AG10803 (cell line): ENCODE results near the gene FHIT.
A peak's percentile ranks its signal among the peaks of the same experiment; 100 is the strongest.

Experiments used
- DNase-seq: peaks from one replicate; pipeline ENCODE4 v3.0.0; 2010; ENCODE audit warnings: low read depth
- H3K4me3 ChIP-seq: 2 replicates; pipeline ENCODE4 v1.5.1; 2011; ENCODE audit warnings: mild to moderate bottlenecking, low read length, control low read depth
- TF ChIP-seq, protein P1 (sequence below): conservative IDR thresholded peaks from 2 replicates; pipeline ENCODE4 v1.5.1; 2011; ENCODE audit warnings: mild to moderate bottlenecking, low read length, control low read depth, inconsistent platforms

The FHIT gene

DNA sequence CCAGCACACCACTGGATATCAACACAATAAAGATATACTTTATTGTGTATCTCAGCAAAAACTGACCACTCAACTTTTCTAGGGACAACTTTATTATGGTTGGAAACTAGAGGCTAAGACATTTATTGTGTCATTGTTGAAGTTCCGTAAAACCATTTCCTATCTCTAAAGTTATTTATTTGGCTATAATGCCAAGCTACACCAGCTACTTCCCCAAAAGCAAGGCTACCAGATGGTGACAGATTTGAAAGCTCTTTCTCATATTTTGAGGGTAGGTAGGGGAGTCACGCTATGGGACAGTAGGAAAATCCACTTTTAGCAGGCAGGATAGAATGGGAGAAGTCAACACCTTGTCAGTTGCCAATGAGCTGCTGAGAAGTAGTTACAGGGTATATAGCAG lies 1366.8 kb downstream of the FHIT start:
- no peak overlapping the region for H3K4me3 ChIP-seq
- TF ChIP-seq, protein P1, sequence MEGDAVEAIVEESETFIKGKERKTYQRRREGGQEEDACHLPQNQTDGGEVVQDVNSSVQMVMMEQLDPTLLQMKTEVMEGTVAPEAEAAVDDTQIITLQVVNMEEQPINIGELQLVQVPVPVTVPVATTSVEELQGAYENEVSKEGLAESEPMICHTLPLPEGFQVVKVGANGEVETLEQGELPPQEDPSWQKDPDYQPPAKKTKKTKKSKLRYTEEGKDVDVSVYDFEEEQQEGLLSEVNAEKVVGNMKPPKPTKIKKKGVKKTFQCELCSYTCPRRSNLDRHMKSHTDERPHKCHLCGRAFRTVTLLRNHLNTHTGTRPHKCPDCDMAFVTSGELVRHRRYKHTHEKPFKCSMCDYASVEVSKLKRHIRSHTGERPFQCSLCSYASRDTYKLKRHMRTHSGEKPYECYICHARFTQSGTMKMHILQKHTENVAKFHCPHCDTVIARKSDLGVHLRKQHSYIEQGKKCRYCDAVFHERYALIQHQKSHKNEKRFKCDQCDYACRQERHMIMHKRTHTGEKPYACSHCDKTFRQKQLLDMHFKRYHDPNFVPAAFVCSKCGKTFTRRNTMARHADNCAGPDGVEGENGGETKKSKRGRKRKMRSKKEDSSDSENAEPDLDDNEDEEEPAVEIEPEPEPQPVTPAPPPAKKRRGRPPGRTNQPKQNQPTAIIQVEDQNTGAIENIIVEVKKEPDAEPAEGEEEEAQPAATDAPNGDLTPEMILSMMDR, result no peak
- DNase-seq, result no peak

GRCh38 chr3:59882746-59883145 lies 1368.5 kb downstream of the FHIT start:
- no peak overlapping the region for H3K4me3 ChIP-seq
- no peak for DNase-seq
- TF ChIP-seq, protein P1, result no peak

GRCh38 chr3:59880717-59881116 lies 1370.5 kb downstream of the FHIT start:
- DNase-seq, result no peak
- TF ChIP-seq, protein P1, result no peak
- no peak overlapping the region for H3K4me3 ChIP-seq

DNA sequence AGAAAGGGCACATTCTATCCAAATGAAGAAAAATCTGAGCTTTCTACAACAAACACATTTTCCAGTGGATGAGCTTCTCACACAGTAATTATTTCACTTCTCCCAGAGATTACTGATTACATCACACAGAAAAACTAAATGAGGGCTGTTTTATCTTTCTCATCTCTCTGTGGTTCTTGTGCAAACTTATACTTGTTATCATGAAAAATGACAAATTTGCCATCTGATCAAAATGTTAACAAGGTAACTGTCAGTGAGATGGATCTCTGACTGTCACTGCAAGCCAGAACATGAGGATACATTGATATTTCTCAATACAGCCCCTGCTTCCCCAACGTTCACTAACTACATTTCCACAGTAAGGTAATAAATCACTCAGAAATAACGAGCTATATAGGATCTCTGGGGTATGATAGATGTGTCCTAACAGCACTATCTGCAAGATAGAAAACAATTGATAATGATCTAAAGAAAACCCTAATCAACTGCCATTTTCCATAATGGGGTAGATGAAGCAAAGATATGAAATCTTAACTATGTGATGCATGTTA lies 1372.1 kb downstream of the FHIT start:
- no peak overlapping the region for H3K4me3 ChIP-seq
- no peak for DNase-seq
- TF ChIP-seq, protein P1, result no peak

- H3K4me3 ChIP-seq, result no peak overlapping the region
Measured at GRCh38 chr3:59878038-59878427, 1373.2 kb downstream of the FHIT start.

DNA sequence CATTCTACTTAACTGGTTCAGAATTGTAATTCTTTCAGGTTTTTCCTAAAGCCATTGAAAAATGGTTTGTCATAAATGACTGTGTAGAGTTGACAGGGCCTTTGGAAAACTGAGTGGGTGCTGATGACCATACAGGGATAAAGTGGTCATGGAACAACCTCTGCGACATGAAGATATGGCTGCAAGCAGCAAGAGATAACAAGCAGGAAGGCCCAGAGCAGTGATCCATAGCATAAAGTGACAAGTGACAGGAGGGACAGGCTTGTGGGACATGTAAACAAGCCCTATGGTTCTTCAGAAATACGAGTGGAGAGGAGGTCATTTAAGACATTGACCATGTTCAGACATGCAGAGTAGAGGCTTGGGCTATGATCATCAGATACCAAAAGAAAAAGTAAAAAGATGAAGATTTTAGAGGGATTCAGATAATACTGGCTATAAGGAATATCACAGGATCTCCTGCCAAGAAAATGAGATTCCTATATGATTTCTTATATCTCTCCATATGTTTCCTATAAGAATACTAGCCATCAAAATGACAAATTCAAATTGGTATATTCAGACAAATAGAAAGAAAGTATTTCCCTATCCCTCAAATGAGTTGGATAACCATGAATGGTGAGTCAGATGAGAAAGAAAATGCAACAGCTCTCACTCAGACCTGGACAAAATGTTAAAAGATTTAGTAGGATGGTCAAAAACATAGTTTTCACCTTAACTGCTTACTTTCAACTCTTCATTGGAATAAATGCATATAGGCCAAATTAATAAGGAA lies 1373.8 kb downstream of the FHIT start:
- TF ChIP-seq, protein P1, result no peak
- H3K4me3 ChIP-seq, result no peak overlapping the region
- DNase-seq, result no peak

More at GRCh38 chr3:59878038-59878427, 1373.2 kb downstream of the FHIT start:
- peak; percentile 15 for DNase-seq
- TF ChIP-seq, protein P1, result no peak

- no peak for DNase-seq
- TF ChIP-seq, protein P1, result no peak
- no peak overlapping the region for H3K4me3 ChIP-seq
Measured at GRCh38 chr3:59876533-59877062, 1374.7 kb downstream of the FHIT start.
